HUES6 (cell line): Measurements from ENCODE around the gene TRUB1.
"Not testable (repeated sequence)": the region's sequence is repeated elsewhere in the genome, so short reads cannot be mapped to it uniquely, and the experiment has no call there.

Source experiments
- H3K27ac ChIP-seq: 2 replicates; pipeline ENCODE4 v1.7.0; 2013; ENCODE audit warnings: low read depth, mild to moderate bottlenecking, low read length, inconsistent platforms
- H3K27me3 ChIP-seq: 2 replicates; pipeline ENCODE4 v1.6.1; 2013; ENCODE audit warnings: low read length; ENCODE audit not compliant: control insufficient read depth, insufficient read depth
- H3K36me3 ChIP-seq: 2 replicates; pipeline ENCODE4 v1.6.1; 2013; ENCODE audit warnings: low read length; ENCODE audit not compliant: control insufficient read depth, insufficient read depth
- H3K4me1 ChIP-seq: 2 replicates; pipeline ENCODE4 v1.6.1; 2013; ENCODE audit warnings: low read length; ENCODE audit not compliant: control insufficient read depth, insufficient read depth
- H3K4me3 ChIP-seq: 2 replicates; pipeline ENCODE4 v1.5.1; 2013; ENCODE audit warnings: low read depth, low read length
- H3K9ac ChIP-seq: one replicate; pipeline ENCODE4 v1.6.1; 2013; ENCODE audit warnings: mild to moderate bottlenecking, low read length
- H3K9me3 ChIP-seq: 2 replicates; pipeline ENCODE4 v1.6.1; 2013; ENCODE audit warnings: low read depth, low read length; ENCODE audit not compliant: control insufficient read depth, insufficient read depth

TRUB1 gene

DNA sequence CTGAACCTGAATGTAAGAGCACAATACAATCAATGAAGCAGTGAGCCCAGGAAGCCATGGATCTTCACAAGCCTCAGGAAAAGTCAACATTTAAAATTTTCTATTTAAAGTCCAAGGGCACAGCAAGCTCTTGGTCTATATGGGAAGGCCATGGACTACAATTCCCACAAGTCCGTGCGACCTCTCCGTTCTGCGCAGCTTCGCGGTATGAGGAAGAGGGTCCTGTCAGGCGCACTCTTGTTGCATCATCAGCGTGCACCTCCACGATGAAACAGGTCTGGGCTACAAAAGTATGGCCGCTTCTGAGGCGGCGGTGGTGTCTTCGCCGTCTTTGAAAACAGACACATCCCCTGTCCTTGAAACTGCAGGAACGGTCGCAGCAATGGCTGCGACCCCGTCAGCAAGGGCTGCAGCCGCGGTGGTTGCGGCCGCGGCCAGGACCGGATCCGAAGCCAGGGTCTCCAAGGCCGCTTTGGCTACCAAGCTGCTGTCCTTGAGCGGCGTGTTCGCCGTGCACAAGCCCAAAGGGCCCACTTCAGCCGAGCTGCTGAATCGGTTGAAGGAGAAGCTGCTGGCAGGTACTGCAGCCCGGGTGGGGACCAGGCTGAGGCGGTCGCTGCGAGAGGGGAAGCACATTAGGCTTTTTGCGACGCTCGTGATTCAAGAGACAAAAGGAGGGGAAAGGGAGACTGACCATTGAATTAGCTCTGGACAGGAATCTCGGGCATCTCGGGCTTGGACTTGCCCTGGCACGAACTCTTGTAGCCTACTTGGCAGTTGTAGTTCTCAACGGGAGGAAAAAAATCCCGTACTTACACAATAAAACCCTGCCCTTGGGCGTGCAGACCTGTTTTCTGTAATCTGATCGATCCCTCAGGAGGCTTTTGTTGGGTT lies at the start of gene TRUB1:
Gene TRUB1 (plus strand): TSS at position 234 of the 894 bp plus-strand sequence. CDS start 59 bp downstream, at position 293.
- H3K27me3 ChIP-seq, result no peaks in the 10 kb centered on the region
- peak within 1 kb of the TSS; percentile 91 for H3K27ac ChIP-seq
- H3K4me3 ChIP-seq, result peak within 1 kb of the TSS; percentile 86

DNA sequence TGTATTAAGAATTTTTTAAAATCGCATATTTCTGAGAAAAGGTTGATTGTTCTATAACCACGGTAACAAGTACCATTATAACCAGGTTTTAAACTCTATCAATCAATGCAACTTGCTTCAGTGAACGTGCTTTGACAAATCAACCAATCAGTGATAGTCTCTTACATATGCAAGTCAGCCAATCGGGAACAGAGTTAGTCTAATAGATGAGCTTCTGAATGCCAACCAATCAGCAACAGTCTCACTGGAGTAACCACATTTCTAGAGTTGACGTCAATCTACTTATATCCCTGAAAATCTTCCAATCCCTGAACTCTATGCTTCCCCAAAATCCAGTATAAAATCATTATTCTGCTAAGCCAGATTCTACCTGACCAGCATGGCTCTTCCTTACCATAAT lies 44.7 kb upstream of the TRUB1 start:
- H3K27me3 ChIP-seq, result no peaks in the 10 kb centered on the region
- peaks cover 4% of the 10 kb centered on the region; the same call in 1 of the 2 replicates for H3K4me1 ChIP-seq
- no peaks in the 10 kb centered on the region for H3K9me3 ChIP-seq
- H3K27ac ChIP-seq, result no peak overlapping the region
- no peak overlapping the region for H3K9ac ChIP-seq
- H3K36me3 ChIP-seq, result no peaks in the 10 kb centered on the region
- H3K4me3 ChIP-seq, result no peak overlapping the region

More for the DNA sequence above, at the start of gene TRUB1:
- no peaks in the 10 kb centered on the region for H3K9me3 ChIP-seq
- H3K9ac ChIP-seq, result peak within 1 kb of the TSS; percentile 99
- H3K4me1 ChIP-seq, result peaks cover 11% of the 10 kb centered on the region
- peaks cover 15% of the 10 kb centered on the region for H3K36me3 ChIP-seq

DNA sequence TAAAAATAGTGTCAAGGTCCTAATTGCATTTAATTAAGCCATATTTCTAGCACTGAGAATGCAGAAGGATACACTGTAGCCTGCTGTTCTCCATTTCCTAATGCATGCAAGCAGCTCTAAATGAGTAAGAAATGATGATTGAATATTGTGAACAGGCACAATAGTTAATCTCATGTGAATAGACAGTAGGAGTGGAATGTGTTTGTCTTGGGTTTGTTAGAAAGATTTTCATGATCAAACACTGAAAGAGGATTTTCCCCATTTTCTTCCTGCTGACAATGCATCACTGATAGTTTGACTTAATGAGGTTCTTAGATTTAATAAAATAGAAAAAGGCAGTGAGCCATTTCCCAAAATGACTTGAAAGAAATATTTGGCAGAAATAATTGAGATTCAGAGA lies 43.1 kb upstream of the TRUB1 start:
- no peaks in the 10 kb centered on the region for H3K9me3 ChIP-seq

DNA sequence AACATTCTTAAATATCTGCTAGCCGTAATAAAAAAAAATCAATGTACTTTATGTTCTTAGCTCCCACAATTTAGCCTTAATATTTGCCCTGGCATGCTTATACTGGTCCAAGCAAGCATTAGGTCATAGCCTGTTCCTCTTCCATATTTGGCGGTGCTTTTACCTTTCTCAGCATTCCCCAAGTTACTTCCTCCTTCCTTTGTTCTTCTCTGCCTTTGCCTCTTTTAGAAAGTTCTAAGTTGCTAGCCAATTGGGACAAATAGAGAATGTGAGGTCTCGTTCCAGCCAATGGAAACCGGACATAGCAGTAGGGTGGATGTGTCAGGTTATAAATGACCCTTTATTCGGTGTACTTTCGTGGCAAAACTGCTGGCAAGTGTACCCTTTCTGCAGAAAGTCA lies 41.0 kb upstream of the TRUB1 start:
- not testable (repeated sequence) for H3K27ac ChIP-seq, H3K9ac ChIP-seq, H3K27me3 ChIP-seq, H3K4me3 ChIP-seq, H3K9me3 ChIP-seq, H3K36me3 ChIP-seq, H3K4me1 ChIP-seq

More for the DNA sequence above, 43.1 kb upstream of the TRUB1 start:
- peaks cover 4% of the 10 kb centered on the region; the same call in 1 of the 2 replicates for H3K4me1 ChIP-seq
- H3K27me3 ChIP-seq, result no peaks in the 10 kb centered on the region
- no peaks in the 10 kb centered on the region for H3K36me3 ChIP-seq
- H3K27ac ChIP-seq, result no peak overlapping the region
- no peak overlapping the region for H3K4me3 ChIP-seq
- H3K9ac ChIP-seq, result no peak overlapping the region

DNA sequence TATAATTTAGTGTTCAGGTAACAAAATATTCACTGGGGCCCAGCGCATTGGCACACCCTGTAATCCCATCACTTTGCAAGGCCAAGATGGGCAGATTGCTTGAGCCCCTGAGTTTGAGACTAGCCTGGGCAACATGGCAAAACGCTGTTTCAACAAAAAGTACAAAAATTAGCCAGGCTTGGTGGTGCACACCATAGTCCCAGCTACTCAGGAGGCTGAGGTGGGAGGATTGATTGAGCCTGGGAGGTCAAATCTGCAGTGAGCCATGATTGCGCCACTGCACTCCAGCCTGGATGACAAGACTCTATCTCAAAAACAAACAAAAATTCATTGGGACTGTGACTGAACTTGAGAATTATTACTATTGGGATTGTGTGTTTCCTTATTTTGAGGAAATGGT lies 40.4 kb upstream of the TRUB1 start:
- no peak overlapping the region for H3K27ac ChIP-seq
- H3K36me3 ChIP-seq, result no peaks in the 10 kb centered on the region
- peaks cover 6% of the 10 kb centered on the region for H3K4me1 ChIP-seq
- H3K4me3 ChIP-seq, result no peak overlapping the region
- no peaks in the 10 kb centered on the region for H3K9me3 ChIP-seq
- no peaks in the 10 kb centered on the region for H3K27me3 ChIP-seq
- no peak overlapping the region for H3K9ac ChIP-seq

DNA sequence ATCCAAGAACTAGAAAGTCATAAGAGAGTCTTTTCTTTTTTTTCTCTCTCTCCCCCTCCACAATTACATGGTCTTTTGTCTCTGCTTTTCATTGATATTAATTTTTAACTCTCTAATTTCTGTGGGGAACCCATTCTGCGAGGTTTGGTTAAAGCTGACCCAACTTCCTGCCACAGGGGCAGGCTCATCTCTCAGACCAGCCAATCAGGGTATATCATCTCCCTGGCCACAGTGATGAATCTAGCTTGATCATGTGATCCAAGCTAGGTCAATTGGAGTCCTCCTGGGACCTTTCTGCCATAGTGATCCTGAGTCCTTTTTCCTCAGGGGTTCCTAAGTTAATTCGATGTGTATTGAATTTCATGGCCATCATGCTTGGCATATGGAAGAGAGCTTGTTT lies 38.0 kb upstream of the TRUB1 start:
- H3K36me3 ChIP-seq, result no peaks in the 10 kb centered on the region
- peaks cover 6% of the 10 kb centered on the region for H3K4me1 ChIP-seq
- H3K4me3 ChIP-seq, result no peak overlapping the region
- no peaks in the 10 kb centered on the region for H3K9me3 ChIP-seq
- no peaks in the 10 kb centered on the region for H3K27me3 ChIP-seq
- no peak overlapping the region for H3K9ac ChIP-seq
- no peak overlapping the region for H3K27ac ChIP-seq

DNA sequence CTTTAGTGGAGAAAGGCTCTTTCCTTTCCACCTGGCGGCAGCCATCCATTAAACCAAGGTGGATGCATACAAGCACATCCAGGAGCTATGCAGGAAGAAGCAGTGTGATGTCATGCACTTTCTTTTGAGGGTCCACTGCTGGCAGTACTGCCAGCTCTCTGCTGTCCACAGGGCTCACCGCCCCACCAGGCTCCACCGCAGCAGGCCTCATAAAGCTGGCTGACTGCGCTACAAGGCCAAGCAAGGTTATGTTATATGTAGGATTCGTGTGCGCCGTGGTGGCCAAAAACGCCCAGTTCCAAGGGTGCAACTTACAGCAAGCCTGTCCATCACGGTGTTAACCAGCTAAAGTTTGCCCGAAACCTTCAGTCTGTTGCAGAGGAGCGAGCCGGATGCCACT lies 37.3 kb upstream of the TRUB1 start:
- Histone ChIP-seq H3K4me3 (no peak overlapping the region), H3K36me3 (no peaks in the 10 kb centered on the region), H3K27me3 (no peaks in the 10 kb centered on the region), H3K4me1 (peaks cover 8% of the 10 kb centered on the region), H3K27ac (no peak overlapping the region), H3K9me3 (no peaks in the 10 kb centered on the region), H3K9ac (no peak overlapping the region)

DNA sequence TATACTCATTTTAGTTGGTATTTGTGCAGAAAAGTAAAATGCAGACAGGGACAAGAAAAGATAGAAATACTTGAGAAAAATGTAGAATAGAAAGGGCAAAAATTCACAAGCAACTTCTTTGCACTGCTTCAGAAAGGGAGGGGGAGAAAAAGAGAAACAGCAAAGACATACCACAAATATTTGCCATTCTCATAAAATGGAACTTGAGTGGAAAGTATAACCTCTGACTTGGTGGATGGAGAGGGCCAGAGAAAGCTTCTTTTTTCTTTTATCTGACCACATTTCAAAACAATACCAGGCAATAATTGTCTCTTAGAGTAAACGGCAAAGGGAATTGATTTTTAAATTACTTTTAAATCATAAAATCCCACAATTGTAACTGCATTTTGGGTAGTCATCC lies 35.8 kb upstream of the TRUB1 start:
- H3K27ac ChIP-seq, result no peak overlapping the region
- H3K27me3 ChIP-seq, result no peaks in the 10 kb centered on the region
- H3K9ac ChIP-seq, result no peak overlapping the region
- H3K4me1 ChIP-seq, result peaks cover 10% of the 10 kb centered on the region; the same call in 1 of the 2 replicates
- no peaks in the 10 kb centered on the region for H3K9me3 ChIP-seq
- H3K36me3 ChIP-seq, result no peaks in the 10 kb centered on the region
- H3K4me3 ChIP-seq, result no peak overlapping the region

DNA sequence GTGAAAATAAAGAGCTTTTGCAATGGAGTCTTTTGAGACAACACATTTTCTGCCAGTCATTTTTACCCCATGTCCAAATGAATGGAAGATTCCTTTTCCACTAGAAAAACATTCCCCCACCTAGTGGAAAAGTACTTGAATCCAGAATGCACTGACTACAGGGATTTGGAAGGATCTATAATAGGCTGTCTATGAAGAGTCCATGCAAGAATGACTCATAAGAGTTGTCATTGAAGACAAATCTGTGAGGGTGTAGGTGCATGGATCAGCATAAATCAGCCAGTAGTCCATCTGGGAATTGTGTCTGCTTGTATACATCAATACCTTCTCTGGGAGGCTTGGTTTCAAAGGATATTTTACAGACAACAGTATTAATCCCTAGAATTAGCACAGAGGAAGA lies 32.5 kb upstream of the TRUB1 start:
- H3K9me3 ChIP-seq, result no peaks in the 10 kb centered on the region
- peaks cover 10% of the 10 kb centered on the region; the same call in 1 of the 2 replicates for H3K4me1 ChIP-seq
- no peak overlapping the region for H3K9ac ChIP-seq
- no peaks in the 10 kb centered on the region for H3K27me3 ChIP-seq
- H3K36me3 ChIP-seq, result no peaks in the 10 kb centered on the region
- H3K27ac ChIP-seq, result no peak overlapping the region; the same call in 1 of the 2 replicates
- H3K4me3 ChIP-seq, result no peak overlapping the region

DNA sequence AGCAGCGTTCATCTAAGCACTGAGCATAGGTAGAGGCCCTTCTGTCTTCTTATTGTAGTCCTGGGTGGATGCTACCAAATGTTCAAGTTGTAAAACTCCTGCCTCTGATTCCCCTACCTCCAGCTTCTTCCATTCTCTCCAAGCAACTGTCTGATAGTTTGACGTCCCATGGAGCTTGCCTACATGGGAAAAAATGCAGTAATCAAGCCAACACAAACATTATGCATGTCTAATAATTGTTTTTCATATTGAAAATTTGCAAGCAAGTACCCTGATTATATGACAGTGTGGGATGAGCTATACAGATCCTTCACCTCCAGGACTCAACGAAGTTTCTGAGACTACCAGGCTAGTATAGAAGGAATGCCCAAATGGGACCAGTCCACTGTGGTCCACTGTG lies 31.0 kb upstream of the TRUB1 start:
- Histone ChIP-seq H3K27me3 (no peaks in the 10 kb centered on the region), H3K4me3 (no peak overlapping the region), H3K36me3 (no peaks in the 10 kb centered on the region), H3K9ac (no peak overlapping the region), H3K4me1 (peaks cover 9% of the 10 kb centered on the region; the same call in 1 of the 2 replicates), H3K9me3 (no peaks in the 10 kb centered on the region), H3K27ac (no peak overlapping the region)

DNA sequence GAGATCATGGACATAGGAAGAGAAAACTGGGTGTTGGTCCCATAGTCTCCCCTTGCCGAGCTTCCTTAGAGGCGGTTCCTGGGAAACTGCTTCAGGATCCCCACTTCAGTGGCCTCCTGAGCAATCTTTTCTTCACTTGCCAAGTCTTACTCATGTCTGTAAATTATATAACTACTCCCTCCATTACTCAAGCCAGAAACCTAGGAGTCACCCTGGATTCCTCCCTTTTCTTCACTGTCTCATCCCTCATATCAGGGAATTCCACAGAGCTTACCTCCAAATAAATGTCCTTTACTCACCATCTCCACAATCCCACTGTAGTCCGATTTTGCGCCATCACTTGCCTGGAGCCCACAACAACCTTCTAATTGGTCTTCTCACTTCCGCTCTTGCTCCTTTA lies 29.1 kb upstream of the TRUB1 start:
- Histone ChIP-seq H3K27ac (no peak overlapping the region), H3K4me3 (no peak overlapping the region), H3K4me1 (peaks cover 7% of the 10 kb centered on the region; the same call in 1 of the 2 replicates), H3K9me3 (no peaks in the 10 kb centered on the region), H3K9ac (no peak overlapping the region), H3K27me3 (no peaks in the 10 kb centered on the region), H3K36me3 (no peaks in the 10 kb centered on the region)
